HG02943 (cell line): ENCODE data around the gene MAL.

Experiments used
- ATAC-seq: cut with Tn5 transposase; IDR thresholded peaks from one replicate; pipeline ENCODE4 v1.9.1; 2021; ENCODE audit warnings: mild to moderate bottlenecking, low read depth, moderate library complexity; ENCODE audit not compliant: unreplicated experiment

The MAL gene

GRCh38 chr2:95044601-95045000 is 19.1 kb downstream of the MAL start:
- ATAC-seq = no peak

DNA sequence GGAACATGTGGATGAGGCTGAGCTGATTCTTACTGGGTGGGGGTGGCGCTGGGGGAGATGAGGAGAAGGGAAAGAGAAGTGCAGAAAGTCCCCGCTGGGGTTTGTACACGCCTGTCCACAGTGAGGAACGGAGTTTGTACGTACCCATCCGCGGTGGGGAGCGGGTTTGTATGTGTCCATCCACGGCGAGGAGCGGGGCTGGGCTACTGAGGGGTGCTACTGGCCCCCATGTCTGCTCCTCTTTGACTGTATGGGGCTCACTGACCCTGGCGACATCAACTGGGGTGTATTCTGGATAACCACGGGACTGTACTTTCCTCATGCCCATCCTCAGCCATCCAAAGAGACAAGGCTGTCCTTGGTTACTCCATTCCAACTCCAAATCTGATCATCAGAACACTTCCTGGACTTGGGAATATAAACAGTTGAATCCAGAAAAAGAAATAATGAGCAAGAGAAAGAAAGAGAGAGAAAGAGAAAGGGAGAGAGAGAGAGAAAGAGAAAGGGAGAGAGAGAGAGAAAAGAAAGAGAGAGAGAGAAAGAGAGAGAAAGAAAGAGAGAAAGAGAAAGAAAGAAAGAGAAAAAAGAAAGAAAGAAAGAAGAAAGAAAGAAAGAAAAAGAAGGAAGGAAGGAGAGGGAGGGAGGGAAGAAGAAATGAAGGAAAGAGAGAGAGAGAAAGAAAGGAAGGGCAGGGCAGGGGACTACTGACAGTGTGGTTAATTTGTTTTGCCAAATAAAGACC is 21.0 kb downstream of the MAL start:
- no peak for ATAC-seq

DNA sequence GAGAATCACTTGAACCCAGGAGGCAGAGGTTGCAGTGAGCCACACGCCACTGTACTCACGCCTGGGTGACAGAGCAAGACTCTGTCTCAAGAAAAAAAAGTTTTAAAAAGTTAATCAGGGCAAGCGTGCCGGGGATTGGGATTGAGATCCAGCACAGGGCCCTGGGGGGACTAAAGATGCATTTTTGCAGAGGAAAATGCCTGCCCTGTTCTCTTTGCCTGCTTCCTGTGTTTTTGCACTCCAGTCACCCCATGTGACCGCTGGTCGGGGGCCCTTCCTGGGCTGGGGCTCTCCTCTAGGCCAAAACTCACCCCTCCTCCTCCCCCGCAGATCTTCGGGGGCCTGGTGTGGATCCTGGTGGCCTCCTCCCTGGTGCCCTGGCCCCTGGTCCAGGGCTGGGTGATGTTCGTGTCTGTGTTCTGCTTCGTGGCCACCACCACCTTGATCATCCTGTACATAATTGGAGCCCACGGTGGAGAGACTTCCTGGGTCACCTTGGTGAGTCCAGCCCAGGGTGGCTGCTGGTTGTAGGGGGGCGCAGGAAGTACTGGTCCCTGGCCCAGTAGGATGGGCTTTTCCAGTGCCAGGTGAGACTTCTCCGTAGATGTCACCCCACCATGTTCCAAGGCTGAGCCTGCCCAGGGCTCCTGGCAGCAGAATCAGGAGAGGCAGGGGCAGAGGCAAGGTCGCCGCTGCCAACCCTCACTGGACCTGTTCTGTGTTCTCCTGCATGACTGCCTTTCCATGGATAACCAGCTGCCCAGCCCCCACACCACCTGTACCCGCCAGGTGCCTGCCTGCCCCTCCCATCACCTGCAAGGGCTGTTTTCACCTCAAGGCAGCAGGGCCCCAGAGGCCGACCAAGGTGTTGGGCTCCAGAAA is 22.4 kb downstream of the MAL start:
- ATAC-seq = no peak

DNA sequence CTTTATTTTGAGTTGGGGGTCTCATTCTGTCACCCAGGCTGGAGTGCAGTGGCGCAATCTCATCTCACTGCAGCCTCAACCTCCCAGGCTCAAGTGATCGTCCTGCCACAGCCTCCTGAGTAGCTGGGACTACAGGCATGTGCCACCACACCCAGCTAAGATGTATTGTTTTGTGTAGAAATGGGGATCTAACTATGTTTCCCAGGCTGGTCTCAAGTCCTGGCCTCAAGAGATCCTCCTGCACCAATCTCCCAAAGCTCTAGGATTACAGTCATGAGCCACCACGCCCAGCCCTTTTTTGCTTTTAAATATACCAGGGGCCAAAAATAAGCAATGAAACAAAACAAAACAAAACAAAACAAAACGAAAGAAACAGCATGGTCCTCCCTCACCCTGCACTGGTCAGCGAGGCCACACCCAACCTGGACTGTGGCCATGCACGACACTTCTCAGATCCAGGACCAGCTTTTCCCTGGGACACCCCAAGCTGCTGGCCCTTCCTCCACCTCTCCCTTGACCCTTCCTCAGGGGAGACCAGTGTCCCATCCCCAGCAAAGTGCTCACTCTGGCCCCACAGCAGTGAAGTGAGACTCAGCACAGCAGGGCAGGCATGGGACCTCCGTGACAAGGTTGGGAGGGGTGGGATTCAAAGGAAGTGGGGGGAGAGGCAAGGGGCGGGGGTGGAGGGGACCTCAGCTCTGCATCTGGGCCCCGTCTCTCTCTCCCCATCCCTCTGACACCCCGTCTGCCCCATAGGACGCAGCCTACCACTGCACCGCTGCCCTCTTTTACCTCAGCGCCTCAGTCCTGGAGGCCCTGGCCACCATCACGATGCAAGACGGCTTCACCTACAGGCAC is 23.5 kb downstream of the MAL start:
- no peak for ATAC-seq

GRCh38 chr2:95049683-95049955 is 24.1 kb downstream of the MAL start:
- no peak for ATAC-seq

DNA sequence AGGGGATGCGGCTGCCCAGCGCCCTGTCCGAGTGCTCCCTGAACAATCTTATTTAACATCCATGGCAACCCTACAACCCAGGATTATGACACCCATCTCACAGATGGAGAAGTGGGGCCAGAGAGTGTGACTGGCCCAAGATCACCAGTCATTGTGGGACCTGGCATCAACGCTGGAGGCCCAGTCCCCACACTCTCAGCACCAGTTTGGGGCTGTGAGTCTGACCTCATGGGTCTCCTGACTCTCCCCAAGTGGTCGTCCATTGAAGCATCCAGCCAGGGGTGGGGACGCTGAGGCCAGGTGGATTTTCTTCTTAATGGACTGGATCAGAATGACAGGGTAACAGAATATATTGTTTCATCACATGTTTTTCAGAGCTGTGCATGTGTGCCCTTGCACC is 24.5 kb downstream of the MAL start:
- no peak for ATAC-seq

DNA sequence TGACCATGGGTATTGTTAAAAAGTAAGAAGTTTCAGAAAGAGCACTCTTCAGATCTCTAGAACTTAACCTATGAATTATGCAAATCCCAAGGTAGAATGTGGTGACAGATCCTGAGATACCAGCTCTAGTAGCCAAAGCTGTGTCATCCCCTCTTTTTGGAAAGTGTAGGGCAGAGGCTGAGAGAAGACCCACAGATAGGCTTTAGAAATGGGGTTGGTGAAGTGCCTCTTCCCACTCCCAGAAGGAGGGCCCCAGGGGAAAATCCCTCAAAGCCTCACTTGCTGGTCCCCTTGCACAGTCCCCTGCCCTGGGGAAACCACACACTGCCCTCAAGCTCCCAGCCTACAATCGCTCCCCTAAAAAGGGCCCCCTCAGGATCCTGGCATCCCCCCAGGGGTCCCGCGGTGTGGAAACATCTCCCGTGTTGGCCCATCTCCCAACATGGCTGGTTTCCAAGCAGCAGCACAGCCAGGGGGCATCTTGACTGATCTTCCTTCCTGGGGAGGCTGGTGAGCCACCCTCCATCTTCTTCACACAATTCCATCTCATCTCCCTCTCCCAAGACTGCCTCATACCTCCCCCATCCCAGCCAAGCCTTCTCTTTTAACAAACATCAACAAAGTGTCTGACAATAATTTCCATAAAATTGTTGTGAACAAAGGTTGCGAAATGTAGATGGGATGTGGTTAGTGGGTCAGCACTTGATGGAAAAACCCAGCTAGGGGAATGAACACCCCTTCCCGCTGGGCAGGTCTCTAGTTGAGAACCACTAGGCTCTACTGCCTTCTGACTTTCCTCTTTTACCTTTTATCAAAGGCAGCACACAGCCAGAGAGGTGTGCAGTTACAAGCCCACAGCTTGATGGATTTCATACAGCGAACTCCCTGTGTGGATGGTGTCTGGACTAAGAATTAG is 25.1 kb downstream of the MAL start:
- no peak for ATAC-seq

DNA sequence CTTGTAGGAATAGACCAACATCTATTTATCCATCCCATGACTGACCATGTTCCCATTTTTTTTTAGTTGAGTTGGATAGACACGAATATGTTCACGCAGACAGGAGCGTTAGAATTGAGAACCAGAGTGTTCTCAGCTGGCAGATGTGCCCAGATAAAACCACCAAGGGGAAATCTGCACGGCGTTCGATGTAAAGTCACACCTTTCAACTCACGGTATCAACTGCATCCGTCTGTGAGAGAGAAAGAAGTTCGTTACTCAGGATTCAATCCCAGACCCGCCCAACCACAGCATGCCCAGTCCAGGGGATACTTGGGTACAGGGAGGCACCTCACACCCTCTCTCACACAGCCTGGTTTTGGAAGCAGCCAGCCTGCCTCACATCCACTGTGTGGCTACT is 26.1 kb downstream of the MAL start:
- no peak for ATAC-seq

- ATAC-seq = no peak
Observed at GRCh38 chr2:95052307-95052706, 26.8 kb downstream of the MAL start.

GRCh38 chr2:95052804-95053479 is 27.4 kb downstream of the MAL start:
- no peak for ATAC-seq

GRCh38 chr2:95053543-95053942 is 28.0 kb downstream of the MAL start:
- ATAC-seq = no peak

DNA sequence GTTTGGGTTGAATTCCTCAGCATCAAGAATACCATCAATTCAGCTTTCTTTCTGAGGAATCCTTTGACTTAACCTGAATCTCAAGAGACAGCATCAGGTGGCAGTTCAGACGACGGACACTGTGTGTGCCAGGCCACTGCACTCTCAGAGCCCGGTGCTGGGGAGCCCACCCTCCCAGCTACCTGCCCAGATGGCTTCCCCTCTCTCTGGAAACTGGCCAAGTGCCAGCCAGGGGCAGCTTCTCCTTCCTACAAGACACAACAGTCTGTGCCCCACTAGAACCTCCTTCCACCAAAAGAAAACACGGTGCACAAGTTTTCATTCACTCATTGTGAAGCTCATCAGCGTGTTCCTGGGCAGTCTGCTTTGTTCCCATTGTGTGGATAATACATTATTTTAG is 28.5 kb downstream of the MAL start:
- no peak for ATAC-seq

DNA sequence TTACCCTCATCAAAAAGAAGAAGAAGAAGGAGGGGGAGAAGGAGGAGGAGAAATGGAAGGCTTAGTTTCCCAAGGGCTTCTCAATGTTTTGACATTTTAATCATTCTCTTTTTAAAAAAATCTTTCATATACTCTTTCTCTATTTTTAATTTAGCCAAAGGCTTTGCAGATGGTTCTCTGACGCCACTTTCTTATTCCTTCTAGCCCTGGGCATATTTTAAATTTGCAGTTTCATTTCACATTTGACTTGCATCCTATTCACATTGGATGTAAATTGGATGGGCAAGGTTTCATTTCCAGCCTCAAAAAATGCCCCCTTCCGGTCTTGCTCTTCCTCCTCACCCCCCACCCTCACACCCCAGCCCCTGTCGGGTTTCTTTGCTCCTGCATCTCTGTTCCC is 29.8 kb downstream of the MAL start:
- ATAC-seq = no peak

GRCh38 chr2:95056044-95056443 is 30.5 kb downstream of the MAL start:
- ATAC-seq = no peak

DNA sequence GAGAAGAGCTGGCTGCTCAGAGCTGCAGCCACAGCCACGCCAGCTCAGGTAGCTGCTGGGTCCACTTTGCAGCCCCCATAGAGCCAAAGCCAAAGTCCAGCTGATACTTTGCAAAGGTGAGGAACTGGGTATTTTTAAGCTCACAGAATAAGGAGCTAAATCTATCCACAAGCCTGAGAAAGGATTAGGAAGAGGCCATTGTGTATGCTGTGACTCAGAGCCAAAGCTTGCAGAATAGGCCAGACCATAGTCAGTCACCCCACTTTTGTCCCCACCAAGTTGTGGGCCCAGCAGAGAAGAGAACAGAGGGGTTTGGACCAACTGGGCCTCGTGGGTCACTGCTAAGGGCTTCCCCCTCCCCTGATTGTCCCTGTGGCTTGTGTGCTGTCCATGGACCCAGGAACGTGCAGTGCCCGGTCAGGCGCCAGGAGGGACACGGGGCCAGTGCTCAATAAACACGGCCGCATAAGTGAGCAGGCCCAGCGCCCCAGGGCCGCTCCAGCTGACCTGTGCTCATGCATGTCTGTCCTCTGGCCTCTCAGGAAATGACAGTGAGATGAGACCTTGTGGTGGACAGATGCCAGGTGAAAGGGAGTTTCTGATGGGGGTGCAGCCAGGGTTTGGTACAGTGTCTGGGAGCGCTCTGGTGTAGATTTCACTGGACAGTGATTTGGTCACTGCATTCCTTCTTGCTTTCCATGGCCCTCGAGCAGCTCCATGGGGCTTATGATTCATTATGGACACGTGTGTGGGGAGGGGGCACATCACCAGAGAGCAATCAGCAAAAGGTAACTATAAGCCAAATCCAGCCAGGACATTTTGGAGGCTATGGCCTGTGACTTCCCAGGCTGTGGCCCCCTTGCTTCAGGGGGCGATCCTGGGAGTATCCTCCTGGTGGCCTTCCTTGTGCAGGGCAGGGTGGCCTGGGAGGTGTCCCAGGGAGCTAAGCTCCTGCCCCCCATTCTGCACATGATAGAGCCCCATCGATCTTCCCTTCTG is 31.3 kb downstream of the MAL start:
- no peak for ATAC-seq

DNA sequence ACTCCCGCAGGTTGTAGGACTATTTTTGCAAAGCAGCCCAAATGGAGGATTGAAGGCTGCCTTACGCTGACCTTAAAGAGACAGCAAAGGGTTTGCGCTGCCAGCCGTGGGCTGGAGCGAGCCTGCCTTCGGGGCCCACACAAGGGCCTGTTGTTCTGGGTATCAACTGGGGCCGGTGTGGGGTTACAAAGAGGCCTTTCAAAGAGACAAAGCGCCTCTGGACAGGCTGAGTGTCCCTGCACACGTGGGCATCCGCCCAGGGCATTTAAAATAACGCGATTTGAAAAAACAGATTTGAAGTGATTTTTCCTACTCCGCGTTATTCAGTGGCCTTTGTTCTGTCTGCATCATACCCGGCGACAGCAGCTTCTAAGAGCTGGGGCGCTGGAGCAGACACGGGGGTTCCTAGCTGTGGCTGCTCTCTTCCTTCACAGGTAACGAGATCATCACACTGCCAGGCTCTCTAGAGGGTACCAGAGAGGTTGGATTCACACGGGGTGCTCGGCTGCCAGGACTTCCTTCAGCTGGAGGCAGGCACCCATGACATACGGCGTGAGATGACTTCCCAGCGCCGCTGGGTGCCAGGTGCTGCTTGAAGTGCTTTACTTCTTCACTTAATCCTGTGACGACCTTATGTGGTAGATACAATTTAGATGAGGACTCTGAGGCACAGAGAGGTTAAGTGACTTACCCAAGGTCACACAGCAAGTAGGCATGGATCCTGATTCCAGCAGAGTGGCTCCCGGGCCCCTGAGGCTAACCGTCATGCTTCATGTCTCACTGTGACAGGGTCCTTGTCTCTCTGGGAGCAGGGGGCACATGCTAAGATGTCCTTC is 32.2 kb downstream of the MAL start:
- ATAC-seq = no peak

DNA sequence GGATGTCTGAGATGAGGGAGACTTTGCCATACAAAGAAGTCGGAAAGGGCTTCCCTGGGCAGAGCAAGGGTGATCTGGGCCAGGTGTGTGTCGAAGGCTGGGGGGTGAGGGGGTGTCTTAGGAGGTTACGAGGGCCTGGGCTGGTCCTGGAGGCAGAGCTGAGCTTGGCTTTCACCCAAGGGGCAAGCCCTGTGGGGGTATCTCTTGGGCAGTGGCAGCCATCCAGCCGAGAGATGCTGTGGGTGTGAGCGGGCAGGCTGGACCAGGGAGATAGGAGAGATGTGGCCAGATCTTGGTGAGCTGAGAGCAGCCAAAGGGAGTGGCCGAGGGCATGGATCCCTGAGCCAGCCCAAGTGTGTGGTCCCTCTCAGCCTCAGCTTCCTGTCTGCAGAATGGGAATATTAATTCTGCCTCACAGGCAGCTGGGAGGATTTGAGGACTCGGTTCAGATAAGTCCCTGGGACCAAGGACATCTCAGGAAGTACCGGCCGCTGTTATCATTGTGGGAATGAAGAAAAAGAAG is 33.0 kb downstream of the MAL start:
- no peak for ATAC-seq
